Muscle layer of duodenum (tissue), 2 donors: Measurements from ENCODE around the gene PTPRK.

Source experiments
- H3K27ac ChIP-seq: one replicate; pipeline ENCODE4 v1.7.0; 2013; ENCODE audit warnings: mild to moderate bottlenecking, low read length
- H3K27me3 ChIP-seq: one replicate; pipeline ENCODE4 v1.7.0; 2013; ENCODE audit warnings: low read depth, mild to moderate bottlenecking, control low read depth, low read length
- H3K36me3 ChIP-seq, 2 donors: one replicate each; pipeline ENCODE4 v1.7.0; 2013; ENCODE audit warnings: low read length in 2 of 2, control low read depth in 1 of 2, mild to moderate bottlenecking in 1 of 2; ENCODE audit not compliant: insufficient read depth in 2 of 2, control insufficient read depth in 1 of 2
- H3K4me1 ChIP-seq, 2 donors: one replicate each; pipeline ENCODE4 v1.7.0; 2013; ENCODE audit warnings: low read length in 2 of 2, mild to moderate bottlenecking in 2 of 2, control low read depth in 1 of 2, moderate library complexity in 1 of 2; ENCODE audit not compliant: insufficient read depth in 2 of 2, control insufficient read depth in 1 of 2
- H3K4me3 ChIP-seq, 2 donors: one replicate each; pipeline ENCODE4 v1.7.0; 2013; ENCODE audit warnings: low read length in 2 of 2, low read depth in 1 of 2, mild to moderate bottlenecking in 1 of 2
- H3K9me3 ChIP-seq, 2 donors: one replicate each; pipeline ENCODE4 v1.7.0; 2013; ENCODE audit warnings: low read length in 2 of 2, control low read depth in 1 of 2, mild to moderate bottlenecking in 1 of 2; ENCODE audit not compliant: control insufficient read depth in 1 of 2
- donor health status: healthy.

The PTPRK gene

GRCh38 chr6:128515550-128516513, 4.6 kb downstream of the PTPRK start:
- peak overlapping the region in 1 of 2 donors; percentile 90 for H3K4me3 ChIP-seq

DNA sequence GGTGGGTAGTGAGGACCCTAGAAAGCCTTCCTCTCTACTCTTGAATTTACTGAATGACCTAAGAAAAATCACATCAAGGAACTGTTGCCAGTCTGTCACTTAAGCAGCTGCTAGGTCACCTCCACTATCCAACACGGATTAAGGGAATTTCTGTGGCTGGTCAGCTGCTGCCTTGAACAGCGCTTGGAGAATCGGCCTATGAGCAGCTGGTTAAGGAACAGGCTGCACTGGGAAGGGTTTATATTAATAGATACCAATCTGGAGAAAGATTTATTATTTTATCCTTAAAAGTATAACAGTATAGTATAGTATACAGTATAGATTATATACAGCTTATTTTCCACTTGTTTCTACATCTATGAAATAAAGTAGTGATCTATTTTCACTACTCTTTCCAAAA, 6.5 kb downstream of the PTPRK start:
- peaks cover 7 to 36% of the 10 kb centered on the region in 2 donors for H3K4me1 ChIP-seq
- no peak overlapping the region for H3K27ac ChIP-seq
- H3K9me3 ChIP-seq, result no peaks in the 10 kb centered on the region
- peaks cover 2% of the 10 kb centered on the region for H3K27me3 ChIP-seq
- no peaks in the 10 kb centered on the region for H3K36me3 ChIP-seq
- no peak overlapping the region for H3K4me3 ChIP-seq

More at GRCh38 chr6:128515550-128516513, 4.6 kb downstream of the PTPRK start:
- Histone ChIP-seq H3K27me3 (peaks cover 10% of the 10 kb centered on the region), H3K4me1 (peaks cover 7 to 32% of the 10 kb centered on the region in 2 donors), H3K36me3 (peaks cover 0 to 11% of the 10 kb centered on the region in 2 donors), H3K27ac (peak overlapping the region; percentile 16), H3K9me3 (no peaks in the 10 kb centered on the region)

GRCh38 chr6:128512296-128512695, 8.1 kb downstream of the PTPRK start:
- H3K4me3 ChIP-seq, result no peak overlapping the region
- no peaks in the 10 kb centered on the region for H3K36me3 ChIP-seq
- no peaks in the 10 kb centered on the region for H3K9me3 ChIP-seq
- no peak overlapping the region for H3K27ac ChIP-seq
- no peaks in the 10 kb centered on the region for H3K27me3 ChIP-seq
- H3K4me1 ChIP-seq, result peaks cover 7 to 34% of the 10 kb centered on the region in 2 donors

- H3K27me3 ChIP-seq, result no peaks in the 10 kb centered on the region
- no peaks in the 10 kb centered on the region for H3K9me3 ChIP-seq
- peak overlapping the region; percentile 56 for H3K27ac ChIP-seq
- H3K4me3 ChIP-seq, result no peak overlapping the region
- H3K36me3 ChIP-seq, result no peaks in the 10 kb centered on the region
- H3K4me1 ChIP-seq, result peaks cover 11 to 28% of the 10 kb centered on the region in 2 donors
Measured at GRCh38 chr6:128511506-128511905, 8.9 kb downstream of the PTPRK start.

GRCh38 chr6:128509709-128510108, 10.7 kb downstream of the PTPRK start:
- Histone ChIP-seq H3K36me3 (no peaks in the 10 kb centered on the region), H3K4me1 (peaks cover 11 to 28% of the 10 kb centered on the region in 2 donors), H3K27ac (no peak overlapping the region), H3K27me3 (no peaks in the 10 kb centered on the region), H3K4me3 (no peak overlapping the region), H3K9me3 (no peaks in the 10 kb centered on the region)

GRCh38 chr6:128508588-128509296, 11.7 kb downstream of the PTPRK start:
- H3K4me1 ChIP-seq, result peaks cover 11 to 37% of the 10 kb centered on the region in 2 donors

DNA sequence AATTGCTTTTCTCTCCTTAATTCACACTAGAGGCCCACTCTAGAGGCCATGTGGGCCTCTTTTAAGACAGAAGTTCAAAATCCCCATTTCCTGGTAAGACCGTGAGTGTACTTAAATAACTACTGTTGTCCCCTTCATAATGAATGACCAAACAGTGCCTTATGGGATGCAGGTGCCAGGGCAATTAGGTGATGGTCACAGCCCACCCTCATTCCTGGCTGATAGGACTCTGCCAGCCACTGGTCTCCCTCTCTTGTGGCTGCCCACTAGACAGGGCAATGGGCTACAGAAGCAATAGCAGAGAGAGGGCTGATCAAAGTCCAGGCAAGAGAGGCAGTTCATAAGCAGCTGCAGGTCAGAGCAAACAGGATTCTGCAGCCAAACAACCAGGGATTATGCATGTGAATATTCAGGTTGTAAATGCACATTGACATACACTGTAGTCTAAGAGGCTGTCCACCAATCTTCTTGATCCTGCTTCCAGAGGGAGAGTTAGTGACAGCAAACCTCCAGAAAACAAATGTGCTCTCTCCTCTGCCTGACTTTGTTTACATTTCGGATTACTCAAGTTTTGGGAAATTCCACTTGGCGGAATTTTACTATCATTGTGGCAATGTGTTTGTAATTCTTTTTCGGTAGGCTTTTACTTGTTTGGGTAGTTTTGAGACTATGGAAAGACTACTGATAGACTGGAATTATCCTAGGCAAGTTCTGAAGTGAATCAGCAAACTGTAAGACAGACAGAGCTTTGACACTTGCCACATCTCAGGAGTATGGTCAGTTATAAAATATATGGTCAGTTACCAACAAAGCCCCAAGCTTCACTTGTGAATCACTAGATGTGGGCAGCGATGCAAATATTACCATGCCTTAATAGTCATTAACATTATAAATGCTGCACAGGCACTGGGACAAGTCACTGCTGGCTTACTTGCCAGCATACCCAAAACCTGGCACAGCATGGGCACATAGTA, 12.8 kb downstream of the PTPRK start:
- Histone ChIP-seq H3K4me3 (no peak overlapping the region), H3K36me3 (no peaks in the 10 kb centered on the region), H3K27ac (peak overlapping the region; percentile 6), H3K4me1 (peaks cover 11 to 37% of the 10 kb centered on the region in 2 donors), H3K27me3 (no peaks in the 10 kb centered on the region), H3K9me3 (no peaks in the 10 kb centered on the region)

More at GRCh38 chr6:128508588-128509296, 11.7 kb downstream of the PTPRK start:
- H3K9me3 ChIP-seq, result no peaks in the 10 kb centered on the region
- H3K4me3 ChIP-seq, result no peak overlapping the region
- no peaks in the 10 kb centered on the region for H3K27me3 ChIP-seq
- no peak overlapping the region for H3K27ac ChIP-seq
- H3K36me3 ChIP-seq, result no peaks in the 10 kb centered on the region

DNA sequence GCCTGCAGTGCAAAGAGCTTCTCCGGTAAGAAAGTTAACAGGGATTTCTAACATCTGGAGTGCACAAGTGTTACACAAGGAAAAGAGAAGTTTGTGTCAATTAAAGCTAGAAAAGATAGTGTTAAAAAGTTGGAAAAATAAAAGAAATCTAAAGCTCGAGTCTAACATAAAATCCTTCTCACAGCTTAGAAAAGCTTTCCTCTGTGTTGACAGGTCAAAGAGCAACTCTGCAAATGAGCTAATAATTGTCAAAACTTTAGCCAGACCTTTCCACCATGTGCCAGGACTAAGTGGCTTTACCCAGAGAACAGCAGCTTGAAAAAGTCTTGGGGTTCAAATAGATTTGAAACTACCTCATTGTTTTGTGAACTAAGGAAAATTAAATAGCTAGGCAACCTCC, 14.8 kb downstream of the PTPRK start:
- Histone ChIP-seq H3K9me3 (no peaks in the 10 kb centered on the region), H3K27me3 (no peaks in the 10 kb centered on the region), H3K27ac (no peak overlapping the region), H3K36me3 (no peaks in the 10 kb centered on the region), H3K4me1 (peaks cover 5 to 37% of the 10 kb centered on the region in 2 donors), H3K4me3 (no peak overlapping the region)

GRCh38 chr6:128504003-128504654, 16.3 kb downstream of the PTPRK start:
- no peaks in the 10 kb centered on the region for H3K36me3 ChIP-seq
- H3K4me1 ChIP-seq, result peaks cover 15 to 37% of the 10 kb centered on the region in 2 donors
- H3K27ac ChIP-seq, result no peak overlapping the region
- H3K27me3 ChIP-seq, result no peaks in the 10 kb centered on the region
- H3K9me3 ChIP-seq, result no peaks in the 10 kb centered on the region
- no peak overlapping the region for H3K4me3 ChIP-seq
